ENCODE measurements around the gene ALX4. TPM values are rescaled to one million over a fixed set of nuclear protein-coding genes. Genes with fewer than 3 reads are reported as not detected.

ALX4 gene
- total and polyA plus RNA-seq, 2 donors (not counting 3 experiments of a cell fraction or from before 2014, with no cell fraction given) = not detected

DNA sequence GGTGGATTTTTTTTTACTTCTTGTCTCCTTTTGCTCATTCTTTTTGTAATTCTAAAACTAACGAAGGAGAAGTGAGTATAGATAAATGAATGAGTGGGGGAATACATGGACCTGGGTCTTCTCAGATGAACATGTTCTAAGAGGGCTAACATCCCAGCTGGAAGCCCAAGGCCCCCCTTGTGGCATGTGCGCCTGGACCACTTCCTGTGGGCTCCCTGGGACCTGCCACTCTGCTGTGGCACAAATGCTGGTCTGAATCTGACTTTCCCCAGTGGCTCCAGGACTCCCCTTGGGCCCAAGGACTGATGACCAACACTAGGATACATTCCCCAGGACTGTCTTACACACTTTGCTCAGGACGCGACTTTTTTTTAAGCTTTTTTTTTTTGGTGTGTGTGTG, 32.7 kb upstream of the ALX4 start:
- Histone ChIP-seq H3K4me1 (ENCODE audit: control insufficient read depth, extremely low read depth, insufficient read depth, low read length) (no peaks in the 10 kb centered on the region), H2AFZ (ENCODE audit: low read depth, low read length) (no peak overlapping the region), H3K9ac (replicated peaks; ENCODE audit: extremely low read depth, insufficient read depth, low read length) (no peak overlapping the region), H3K9me1 (replicated peaks; ENCODE audit: control insufficient read depth, extremely low read depth, insufficient read depth, low read length) (no peaks in the 10 kb centered on the region), H3K4me2 (ENCODE audit: insufficient read depth, low read length) (no peak overlapping the region), H3K36me3 (ENCODE audit: control insufficient read depth in 2 of 2, extremely low read depth in 1 of 2, insufficient read depth in 2 of 2, low read length in 2 of 2) (no peaks in the 10 kb centered on the region), H3K27ac (ENCODE audit: insufficient read depth, low read depth, low read length) (no peak overlapping the region), H3K27me3 (ENCODE audit: control insufficient read depth in 2 of 2, insufficient read depth in 2 of 2, low read length in 2 of 2) (peaks cover 15 to 25% of the 10 kb centered on the region in 2 experiments), H3K79me2 (ENCODE audit: control insufficient read depth, insufficient read depth, low read length) (no peaks in the 10 kb centered on the region), H3K9me3 (replicated peaks; ENCODE audit: control insufficient read depth, insufficient read depth, low read length) (no peaks in the 10 kb centered on the region), H3K4me3 (replicated peaks in 1 of 3; ENCODE audit: insufficient read depth in 1 of 3, low read depth in 1 of 3, low read length in 3 of 3) (no peak overlapping the region), H4K20me1 (replicated peaks; ENCODE audit: control insufficient read depth, extremely low read depth, insufficient read depth, low read length) (no peaks in the 10 kb centered on the region)
- TF ChIP-seq GATA2 (IDR thresholded peaks at IDR 0.05; ENCODE audit: insufficient read depth, insufficient read length, low read depth, low read length) = no peak
- TF ChIP-seq, protein P1, sequence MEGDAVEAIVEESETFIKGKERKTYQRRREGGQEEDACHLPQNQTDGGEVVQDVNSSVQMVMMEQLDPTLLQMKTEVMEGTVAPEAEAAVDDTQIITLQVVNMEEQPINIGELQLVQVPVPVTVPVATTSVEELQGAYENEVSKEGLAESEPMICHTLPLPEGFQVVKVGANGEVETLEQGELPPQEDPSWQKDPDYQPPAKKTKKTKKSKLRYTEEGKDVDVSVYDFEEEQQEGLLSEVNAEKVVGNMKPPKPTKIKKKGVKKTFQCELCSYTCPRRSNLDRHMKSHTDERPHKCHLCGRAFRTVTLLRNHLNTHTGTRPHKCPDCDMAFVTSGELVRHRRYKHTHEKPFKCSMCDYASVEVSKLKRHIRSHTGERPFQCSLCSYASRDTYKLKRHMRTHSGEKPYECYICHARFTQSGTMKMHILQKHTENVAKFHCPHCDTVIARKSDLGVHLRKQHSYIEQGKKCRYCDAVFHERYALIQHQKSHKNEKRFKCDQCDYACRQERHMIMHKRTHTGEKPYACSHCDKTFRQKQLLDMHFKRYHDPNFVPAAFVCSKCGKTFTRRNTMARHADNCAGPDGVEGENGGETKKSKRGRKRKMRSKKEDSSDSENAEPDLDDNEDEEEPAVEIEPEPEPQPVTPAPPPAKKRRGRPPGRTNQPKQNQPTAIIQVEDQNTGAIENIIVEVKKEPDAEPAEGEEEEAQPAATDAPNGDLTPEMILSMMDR (IDR thresholded peaks at IDR 0.05; ENCODE audit: extremely low read depth in 1 of 2, insufficient read depth in 1 of 2, low read depth in 1 of 2, low read length in 2 of 2) = no peak
- no peak for TF ChIP-seq POLR2A (IDR thresholded peaks at IDR 0.05; ENCODE audit: low read depth, low read length)
- TF ChIP-seq, protein P2, sequence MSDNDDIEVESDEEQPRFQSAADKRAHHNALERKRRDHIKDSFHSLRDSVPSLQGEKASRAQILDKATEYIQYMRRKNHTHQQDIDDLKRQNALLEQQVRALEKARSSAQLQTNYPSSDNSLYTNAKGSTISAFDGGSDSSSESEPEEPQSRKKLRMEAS (IDR thresholded peaks at IDR 0.05; ENCODE audit: insufficient read depth, insufficient read length) = no peak
- no peak for TF ChIP-seq JUN (IDR thresholded peaks at IDR 0.05; ENCODE audit: borderline replicate concordance, insufficient read depth, insufficient read length, low read depth)
- TF ChIP-seq MYC (IDR thresholded peaks at IDR 0.05; ENCODE audit: low read depth, low read length) = no peak
- TF ChIP-seq EZH2 (IDR thresholded peaks at IDR 0.05; ENCODE audit: borderline replicate concordance, low read depth, low read length, severe bottlenecking) = no peak
- no peak for TF ChIP-seq FOS (IDR thresholded peaks at IDR 0.05; ENCODE audit: borderline replicate concordance, insufficient read depth, low read length)
- no peak for TF ChIP-seq POLR2AphosphoS5 (IDR thresholded peaks at IDR 0.05; ENCODE audit: insufficient read depth, low read depth, low read length)
- ChIA-PET CTCF (no interaction called here), POLR2A (no interaction called here)
- FAIRE-seq = no peak
- BruUV-seq (replicated peaks) = no TSS peak
- dilution Hi-C loops (cut with MboI; ENCODE audit: extremely low pct_ligation_motif_present, low sequenced_read_pairs) = no loop called here
- DNase-seq (ENCODE audit: low read depth, low spot score) = no peak
- intact Hi-C loops (cut with micrococcal nuclease) = no loop called here

All from endothelial cell of umbilical vein (primary cell).